Esophagus squamous epithelium (tissue), 5 donors: ENCODE measurements around the gene GRIN3B. TPM values are rescaled to one million over a fixed set of nuclear protein-coding genes. Genes with fewer than 3 reads are reported as not detected.
A peak's percentile ranks its signal among the peaks of the same experiment; 100 is the strongest.

Source experiments
- DNase-seq: peaks from one replicate; lab custom pipeline; 2025; lab: John Stamatoyannopoulos, UW
- H3K27ac ChIP-seq, 4 donors: fragments of 200-600 bp; sonication (generic); one replicate each; pipeline ENCODE4 v1.5.1; 2016 to 2019; ENCODE audit warnings: mild to moderate bottlenecking in 1 of 4
- H3K27me3 ChIP-seq, 4 donors: fragments of 200-600 bp; sonication (generic); 1 replicate in 3 of 4; 2 replicates in 1 of 4; pipeline versions ENCODE4 v1.5.1 to v1.6.0; 2017 to 2021; ENCODE audit warnings: antibody characterized with exemption in 1 of 4
- H3K36me3 ChIP-seq, 3 donors: fragments of 200-600 bp; sonication (generic); one replicate each; pipeline ENCODE4 v1.5.1; 2016 to 2019
- H3K4me1 ChIP-seq, 3 donors: fragments of 200-600 bp; sonication (generic); one replicate each; pipeline ENCODE4 v1.5.1; 2017 to 2019
- H3K4me3 ChIP-seq, 4 donors: fragments of 200-600 bp; sonication (generic); 1 replicate in 3 of 4; 2 replicates in 1 of 4; pipeline ENCODE4 v1.5.1; 2016 to 2019; ENCODE audit warnings: mild to moderate bottlenecking in 2 of 4, moderate library complexity in 1 of 4
- H3K9me3 ChIP-seq, 3 donors: fragments of 200-600 bp; sonication (generic); one replicate each; pipeline ENCODE4 v1.5.1; 2016 to 2019
- CTCF ChIP-seq, 6 experiments: fragments of 450-650 bp in 4 of 6; fragments of 200-600 bp in 2 of 6; sonication (generic) in 2 of 6; IDR thresholded peaks; one replicate each; pipeline ENCODE4 v1.5.1; 2016 to 2019; ENCODE audit warnings: antibody characterized with exemption in 6 of 6, mild to moderate bottlenecking in 4 of 6, moderate library complexity in 4 of 6
- POLR2A ChIP-seq, 4 donors: fragments of 450-650 bp; IDR thresholded peaks; one replicate each; pipeline ENCODE4 v1.6.1; 2017; ENCODE audit warnings: antibody characterized with exemption in 4 of 4, mild to moderate bottlenecking in 4 of 4, moderate library complexity in 3 of 4
- WGBS, 2 donors: methylation state at CpG; one replicate each; pipeline ENCODE4 v1.1.5; 2018; 5-methylcytosine and 5-hydroxymethylcytosine counted together
- intact Hi-C: fragments of 100-400 bp; cut with DNase I; formaldehyde crosslinking; loops from one replicate; pipeline ENCODE4 v1.15.0; 2022
- total RNA-seq, 4 donors: library from RNA; depleted of rRNA; stranded (reverse); fragments of >200 nt; gene quantifications; one replicate each; pipeline ENCODE4 v1.1.0, GENCODE V29; 2016
- donor health status: DM: yes; HTN: yes; CAD: no.

The GRIN3B gene
- total RNA-seq, 4 donors from 2014 or later = not detected

- Histone ChIP-seq H3K36me3 (peaks cover 6 to 87% (median 16%) of the 10 kb centered on the region in 3 donors), H3K4me1 (peaks cover 0 to 11% (median 5%) of the 10 kb centered on the region in 3 donors), H3K27me3 (peaks cover 0 to 15% (median 0%) of the 10 kb centered on the region in 4 donors), H3K9me3 (no peaks in the 10 kb centered on the region), H3K4me3 (no peak overlapping the region), H3K27ac (no peak overlapping the region)
- DNase-seq = no peak
- WGBS, 2 donors = 35% methylated on average over 14 of the region's 27 CpGs; no CpG with 5 or more reads in 1 of the 2 donors
- TF ChIP-seq POLR2A (IDR thresholded peaks at IDR 0.05) (no peak), CTCF (IDR thresholded peaks at IDR 0.05) (no peak)
- intact Hi-C loops = no loop called here
These were observed 10.1 kb upstream of the GRIN3B start for GRCh38 chr19:990119-990571.

- intact Hi-C loops = no loop called here
- Histone ChIP-seq H3K27me3 (peaks cover 0 to 21% (median 0%) of the 10 kb centered on the region in 4 donors), H3K4me1 (peaks cover 2 to 11% (median 3%) of the 10 kb centered on the region in 3 donors), H3K36me3 (peaks cover 6 to 83% (median 16%) of the 10 kb centered on the region in 3 donors), H3K9me3 (no peaks in the 10 kb centered on the region), H3K4me3 (no peak overlapping the region), H3K27ac (no peak overlapping the region)
- DNase-seq = no peak
- TF ChIP-seq CTCF (IDR thresholded peaks at IDR 0.05) = no peak
- no peak for TF ChIP-seq POLR2A (IDR thresholded peaks at IDR 0.05)
- 100% methylated on average over 3 of the region's 23 CpGs; no CpG with 5 or more reads in 1 of the 2 donors for WGBS, 2 donors
These were observed 9.5 kb upstream of the GRIN3B start for GRCh38 chr19:990746-991145.

- no CpG with 5 or more reads among the region's 47 CpGs for WGBS, 2 donors
- Histone ChIP-seq H3K4me1 (peaks cover 8 to 16% (median 9%) of the 10 kb centered on the region in 3 donors), H3K9me3 (no peaks in the 10 kb centered on the region), H3K4me3 (no peak overlapping the region), H3K36me3 (peaks cover 6 to 77% (median 14%) of the 10 kb centered on the region in 3 donors), H3K27me3 (peaks cover 0 to 27% (median 2%) of the 10 kb centered on the region in 4 donors), H3K27ac (peak overlapping the region in 1 of 4 donors; percentile 25)
- intact Hi-C loops = no loop called here
- no peak for TF ChIP-seq POLR2A (IDR thresholded peaks at IDR 0.05)
- no peak for TF ChIP-seq CTCF (IDR thresholded peaks at IDR 0.05)
- no peak for DNase-seq
These were observed 8.9 kb upstream of the GRIN3B start for GRCh38 chr19:991174-991931.

- H3K27ac ChIP-seq = no peak overlapping the region
- no peak for DNase-seq
- H3K4me1 ChIP-seq = peaks cover 11 to 21% (median 12%) of the 10 kb centered on the region in 3 donors
- H3K9me3 ChIP-seq = no peaks in the 10 kb centered on the region
- TF ChIP-seq CTCF (IDR thresholded peaks at IDR 0.05) = no peak
- no peak for TF ChIP-seq POLR2A (IDR thresholded peaks at IDR 0.05)
- no peak overlapping the region for H3K4me3 ChIP-seq
- intact Hi-C loops = no loop called here
- WGBS, 2 donors = 80 to 91% methylated on average over 2 to 23 of the region's 42 CpGs
- peaks cover 0 to 35% (median 5%) of the 10 kb centered on the region in 4 donors for H3K27me3 ChIP-seq
- H3K36me3 ChIP-seq = peaks cover 6 to 70% (median 7%) of the 10 kb centered on the region in 3 donors
These were observed 8.1 kb upstream of the GRIN3B start for GRCh38 chr19:991932-992669.
